H9 (cell line): Measurements from ENCODE around the gene ELAVL4. TPM values are rescaled to one million over a fixed set of nuclear protein-coding genes. Genes with fewer than 3 reads are reported as not detected.

ENCODE experiments used
- DNase-seq: peaks from one replicate; pipeline ENCODE4 v3.0.0-alpha.2; 2017
- H2AFZ ChIP-seq: one replicate; pipeline ENCODE4 v1.6.1; 2013; ENCODE audit warnings: mild to moderate bottlenecking, low read length, control low read depth, moderate library complexity
- H2AK5ac ChIP-seq: 2 replicates; pipeline ENCODE4 v1.6.1; 2013; ENCODE audit warnings: low read length, control low read depth, mixed read lengths; ENCODE audit not compliant: insufficient read length
- H2BK120ac ChIP-seq: one replicate; pipeline ENCODE4 v1.6.1; 2013; ENCODE audit warnings: low read depth, mild to moderate bottlenecking, low read length, control low read depth, inconsistent platforms; ENCODE audit not compliant: poor library complexity, severe bottlenecking
- H2BK12ac ChIP-seq: 2 replicates; pipeline ENCODE4 v1.6.1; 2013; ENCODE audit warnings: low read length, control low read depth, mixed read lengths, low read depth; ENCODE audit not compliant: insufficient read length
- H2BK15ac ChIP-seq: 2 replicates; pipeline ENCODE4 v1.6.1; 2013; ENCODE audit warnings: low read depth, low read length, control low read depth
- H2BK20ac ChIP-seq: one replicate; pipeline ENCODE4 v1.6.1; 2013; ENCODE audit warnings: low read depth, mild to moderate bottlenecking, low read length, control low read depth, inconsistent platforms; ENCODE audit not compliant: poor library complexity, severe bottlenecking
- H2BK5ac ChIP-seq: 2 replicates; pipeline ENCODE4 v1.6.1; 2013; ENCODE audit warnings: low read length, control low read depth, mixed read lengths; ENCODE audit not compliant: insufficient read length
- H3K14ac ChIP-seq: 2 replicates; pipeline ENCODE4 v1.6.1; 2013; ENCODE audit warnings: low read length, control low read depth; ENCODE audit not compliant: insufficient read depth
- H3K18ac ChIP-seq: 2 replicates; pipeline ENCODE4 v1.6.1; 2013; ENCODE audit warnings: low read depth, mild to moderate bottlenecking, mixed read lengths, low read length, control low read depth; ENCODE audit not compliant: insufficient read length
- H3K23ac ChIP-seq: 2 replicates; pipeline ENCODE4 v1.6.1; 2013; ENCODE audit warnings: low read length, control low read depth, mixed read lengths, low read depth; ENCODE audit not compliant: insufficient read length
- H3K23me2 ChIP-seq: 2 replicates; pipeline ENCODE4 v1.6.1; 2013; ENCODE audit warnings: low read depth, mild to moderate bottlenecking, mixed read lengths, low read length, control low read depth; ENCODE audit not compliant: insufficient read length, poor library complexity, severe bottlenecking
- H3K27ac ChIP-seq: 2 replicates; pipeline ENCODE4 v1.5.1; 2013; ENCODE audit warnings: low read length, control low read depth, mixed read lengths, low read depth; ENCODE audit not compliant: insufficient read length
- H3K27me3 ChIP-seq: 2 replicates; pipeline ENCODE4 v1.6.1; 2013; ENCODE audit warnings: low read length, control low read depth, inconsistent platforms; ENCODE audit not compliant: insufficient read depth
- H3K4ac ChIP-seq: 2 replicates; pipeline ENCODE4 v1.6.1; 2013; ENCODE audit warnings: low read depth, mild to moderate bottlenecking, control low read depth, inconsistent platforms, low read length, moderate library complexity
- H3K4me1 ChIP-seq: 2 replicates; pipeline ENCODE4 v1.6.1; 2013; ENCODE audit warnings: low read length, control low read depth, inconsistent platforms; ENCODE audit not compliant: insufficient read depth
- H3K4me2 ChIP-seq: 2 replicates; pipeline ENCODE4 v1.6.1; 2013; ENCODE audit warnings: low read length, control low read depth, mixed read lengths; ENCODE audit not compliant: insufficient read length, insufficient read depth
- H3K56ac ChIP-seq: 2 replicates; pipeline ENCODE4 v1.6.1; 2013; ENCODE audit warnings: low read depth, mild to moderate bottlenecking, mixed read lengths, low read length, control low read depth; ENCODE audit not compliant: insufficient read length
- H3K79me1 ChIP-seq: 2 replicates; pipeline ENCODE4 v1.6.1; 2013; ENCODE audit warnings: low read depth, mild to moderate bottlenecking, moderate library complexity, low read length, control low read depth, inconsistent platforms; ENCODE audit not compliant: insufficient read depth, poor library complexity, severe bottlenecking
- H3K79me2 ChIP-seq: 2 replicates; pipeline ENCODE4 v1.6.1; 2013; ENCODE audit warnings: low read length, control low read depth, inconsistent platforms; ENCODE audit not compliant: insufficient read depth
- H3K9ac ChIP-seq: 2 replicates; pipeline ENCODE4 v1.6.1; 2013; ENCODE audit warnings: low read length, control low read depth, mixed read lengths; ENCODE audit not compliant: insufficient read length; ENCODE audit errors: extremely low read depth
- H3K9me3 ChIP-seq: one replicate; pipeline ENCODE4 v1.6.1; 2013; ENCODE audit warnings: low read depth, low read length, inconsistent platforms; ENCODE audit not compliant: control insufficient read depth
- H3T11ph ChIP-seq: one replicate; pipeline ENCODE4 v1.6.1; 2013; ENCODE audit warnings: mild to moderate bottlenecking, low read length, control low read depth, inconsistent platforms
- H4K20me1 ChIP-seq: one replicate; pipeline ENCODE4 v1.6.1; 2013; ENCODE audit not compliant: control insufficient read depth, insufficient read length, insufficient read depth
- H4K5ac ChIP-seq: 2 replicates; pipeline ENCODE4 v1.6.1; 2013; ENCODE audit warnings: low read depth, mild to moderate bottlenecking, mixed read lengths, low read length, control low read depth; ENCODE audit not compliant: insufficient read length
- H4K8ac ChIP-seq: replicated peaks from 2 replicates; pipeline ENCODE4 v1.6.1; 2013; ENCODE audit warnings: low read length, control low read depth, mixed read lengths, low read depth; ENCODE audit not compliant: insufficient read length
- H4K91ac ChIP-seq: 2 replicates; pipeline ENCODE4 v1.6.1; 2013; ENCODE audit warnings: low read depth, mild to moderate bottlenecking, moderate library complexity, mixed read lengths, low read length, control low read depth; ENCODE audit not compliant: insufficient read length
- H3K27ac Mint-ChIP-seq, 3 experiments: 2 replicates in 2 of 3; 3 replicates in 1 of 3; pipeline ENCODE4 v1.8.0; 2020 to 2021; ENCODE audit warnings: mixed read lengths in 3 of 3, mild to moderate bottlenecking in 1 of 3, moderate library complexity in 1 of 3
- H3K27me3 Mint-ChIP-seq: 2 replicates; pipeline ENCODE4 v1.8.0; 2021; ENCODE audit warnings: low read depth, mild to moderate bottlenecking, moderate library complexity, mixed read lengths
- H3K36me3 Mint-ChIP-seq, 3 experiments: 2 replicates in 2 of 3; 3 replicates in 1 of 3; pipeline ENCODE4 v1.8.0; 2020 to 2021; ENCODE audit warnings: low read depth in 3 of 3, mixed read lengths in 3 of 3; ENCODE audit not compliant: insufficient read depth in 1 of 3
- H3K4me1 Mint-ChIP-seq, 2 experiments: 2 replicates each; pipeline ENCODE4 v1.8.0; 2020; ENCODE audit warnings: mixed read lengths in 2 of 2
- H3K4me3 Mint-ChIP-seq, 2 experiments: 2 replicates in 1 of 2; 3 replicates in 1 of 2; pipeline ENCODE4 v1.8.0; 2020 to 2021; ENCODE audit warnings: mild to moderate bottlenecking in 2 of 2, mixed read lengths in 2 of 2, moderate library complexity in 1 of 2
- H3K9me3 Mint-ChIP-seq, 2 experiments: 2 replicates in 1 of 2; 3 replicates in 1 of 2; pipeline ENCODE4 v1.8.0; 2020; ENCODE audit warnings: mild to moderate bottlenecking in 2 of 2, mixed read lengths in 2 of 2, moderate library complexity in 1 of 2
- CTCF ChIP-seq: fragments of 200-600 bp; sonication (generic); conservative IDR thresholded peaks from 3 replicates; pipeline ENCODE4 v1.8.0; 2021; ENCODE audit warnings: antibody characterized with exemption, mild to moderate bottlenecking
- WGBS: extraction: QIAGEN DNeasy Blood & Tissue Kit; methylation state at CpG from one replicate; pipeline ENCODE4 v1.1.7; 2013; ENCODE audit warnings: missing lambda C conversion rate, low lambda C conversion rate, mixed read lengths; ENCODE audit not compliant: insufficient read length; ENCODE audit errors: extremely low coverage; 5-methylcytosine and 5-hydroxymethylcytosine counted together
- total RNA-seq: library from RNA; stranded (reverse); gene quantifications from 2 replicates; pipeline ENCODE4 v1.2.1, GENCODE V29; 2021

Gene ELAVL4
- total RNA-seq, 1 experiment from 2014 or later = not detected

- Mint-ChIP-seq H3K27me3 (no peaks in the 10 kb centered on the region; the same call in 1 of the 2 replicates), H3K27ac (no peak overlapping the region), H3K9me3 (peaks cover 0 to 87% of the 10 kb centered on the region in 2 experiments; a peak in 2 of 5 replicates), H3K4me1 (peaks cover 0 to 5% of the 10 kb centered on the region in 2 experiments; a peak in 1 of 4 replicates), H3K36me3 (peaks cover 0 to 29% (median 0%) of the 10 kb centered on the region in 3 experiments; a peak in 2 of 7 replicates), H3K4me3 (no peak overlapping the region)
- no CpG with 5 or more reads among the region's 4 CpGs for WGBS
- H3K4me2 ChIP-seq = no peak overlapping the region
- H3K23me2 ChIP-seq = no peaks in the 10 kb centered on the region
- no peak for TF ChIP-seq CTCF
- no peak overlapping the region for H2BK20ac ChIP-seq
- no peak overlapping the region for H3K23ac ChIP-seq
- no peak overlapping the region for H4K8ac ChIP-seq
- H2BK5ac ChIP-seq = no peak overlapping the region
- no peak overlapping the region for H3K14ac ChIP-seq
- H3K79me2 ChIP-seq = no peaks in the 10 kb centered on the region
- no peak for DNase-seq
- no peak overlapping the region for H3K4ac ChIP-seq
- H2AK5ac ChIP-seq = no peak overlapping the region
- H3K79me1 ChIP-seq = no peaks in the 10 kb centered on the region
- no peak overlapping the region for H2BK120ac ChIP-seq
- H3K27ac ChIP-seq = no peak overlapping the region
- no peaks in the 10 kb centered on the region for H3K9me3 ChIP-seq
- no peak overlapping the region for H2BK12ac ChIP-seq
- H3K9ac ChIP-seq = no peak overlapping the region
- H3K18ac ChIP-seq = no peak overlapping the region
- no peak overlapping the region for H4K91ac ChIP-seq
- H3K4me1 ChIP-seq = peaks cover 3% of the 10 kb centered on the region; the same call in 1 of the 2 replicates
- H3T11ph ChIP-seq = no peak overlapping the region
- no peak overlapping the region for H4K5ac ChIP-seq
- H3K27me3 ChIP-seq = no peaks in the 10 kb centered on the region
- no peak overlapping the region for H2AFZ ChIP-seq
- H4K20me1 ChIP-seq = no peaks in the 10 kb centered on the region
- no peak overlapping the region for H2BK15ac ChIP-seq
- H3K56ac ChIP-seq = no peak overlapping the region
Measured at GRCh38 chr1:50109116-50109515, 396 bp downstream of the ELAVL4 start.
